OCI-LY3 (cell line): ENCODE results near the gene ZNF286A.

Experiments
- H2AFZ ChIP-seq: fragments of 200-600, 300-600 bp; shearing (Covaris generic); 2 replicates; pipeline ENCODE4 v1.6.0; 2014; ENCODE audit warnings: antibody characterized with exemption, low read depth, low read length
- H3K27ac ChIP-seq: fragments of 200-600, 300-600 bp; sonication (generic); 2 replicates; pipeline ENCODE4 v1.5.1; 2014; ENCODE audit warnings: mild to moderate bottlenecking, low read length, moderate library complexity, mixed read lengths
- H3K27me3 ChIP-seq: fragments of 200-600, 300-600 bp; sonication (generic); 2 replicates; pipeline ENCODE4 v1.6.1; 2014; ENCODE audit warnings: low read depth, low read length, mixed read lengths
- H3K36me3 ChIP-seq: fragments of 200-600, 300-600 bp; sonication (generic); replicated peaks from 2 replicates; pipeline ENCODE3; 2014; ENCODE audit warnings: low read depth, low read length, mixed read lengths
- H3K4me1 ChIP-seq: fragments of 300-600, 200-600 bp; sonication (generic); 2 replicates; pipeline ENCODE4 v1.6.1; 2014; ENCODE audit warnings: low read length, mixed read lengths
- H3K4me2 ChIP-seq: fragments of 200-600, 300-600 bp; sonication (generic); 2 replicates; pipeline ENCODE4 v1.6.1; 2014; ENCODE audit warnings: low read length, mixed read lengths
- H3K4me3 ChIP-seq: fragments of 300-600, 200-600 bp; sonication (generic); 2 replicates; pipeline ENCODE4 v1.5.1; 2014; ENCODE audit warnings: antibody characterized with exemption, mild to moderate bottlenecking, low read length, moderate library complexity
- H3K79me2 ChIP-seq: fragments of 300-600, 200-600 bp; shearing (Covaris generic); 2 replicates; pipeline ENCODE4 v1.6.1; 2014; ENCODE audit warnings: mild to moderate bottlenecking, low read length, mixed read lengths
- H3K9ac ChIP-seq: fragments of 300-600, 200-600 bp; shearing (Covaris generic); 2 replicates; pipeline ENCODE4 v1.6.0; 2014; ENCODE audit warnings: mild to moderate bottlenecking, low read length, moderate library complexity
- H3K9me3 ChIP-seq: fragments of 200-600, 300-600 bp; shearing (Covaris generic); 2 replicates; pipeline ENCODE4 v1.6.1; 2014; ENCODE audit warnings: low read length, mixed read lengths; ENCODE audit not compliant: insufficient read depth
- H4K20me1 ChIP-seq: fragments of 200-600, 300-600 bp; sonication (generic); 2 replicates; pipeline ENCODE4 v1.6.1; 2016; ENCODE audit warnings: low read length, mixed read lengths; ENCODE audit not compliant: insufficient read depth
- CTCF ChIP-seq: fragments of 200-600, 300-600 bp; sonication (generic); IDR thresholded peaks from 2 replicates; pipeline ENCODE4 v1.5.1; 2014; ENCODE audit warnings: antibody characterized with exemption, low read length, low read depth
- EZH2phosphoT487 ChIP-seq: fragments of 200-600 bp; shearing (Covaris generic); IDR thresholded peaks from 2 replicates; pipeline ENCODE4 v1.6.1; 2018; ENCODE audit warnings: antibody characterized with exemption, mixed run types, low read depth

Gene ZNF286A

GRCh38 chr17:15658296-15658695, 41.3 kb upstream of the ZNF286A start:
- no peaks in the 10 kb centered on the region for H3K27me3 ChIP-seq
- H3K79me2 ChIP-seq = no peaks in the 10 kb centered on the region
- no peaks in the 10 kb centered on the region for H3K9me3 ChIP-seq
- H3K27ac ChIP-seq = no peak overlapping the region
- no peak overlapping the region for H3K4me2 ChIP-seq
- H2AFZ ChIP-seq = no peak overlapping the region
- H3K4me1 ChIP-seq = no peaks in the 10 kb centered on the region
- H3K36me3 ChIP-seq = no peaks in the 10 kb centered on the region
- TF ChIP-seq EZH2phosphoT487 (no peak), CTCF (no peak)
- H3K9ac ChIP-seq = no peak overlapping the region
- no peak overlapping the region for H3K4me3 ChIP-seq
- H4K20me1 ChIP-seq = no peaks in the 10 kb centered on the region

- TF ChIP-seq EZH2phosphoT487 = no peak
- TF ChIP-seq CTCF = no peak
- Histone ChIP-seq H3K4me2 (no peak overlapping the region), H3K36me3 (no peaks in the 10 kb centered on the region), H3K4me3 (no peak overlapping the region), H3K4me1 (no peaks in the 10 kb centered on the region), H3K27me3 (no peaks in the 10 kb centered on the region), H2AFZ (no peak overlapping the region), H3K9ac (no peak overlapping the region), H3K79me2 (no peaks in the 10 kb centered on the region), H3K9me3 (no peaks in the 10 kb centered on the region), H3K27ac (no peak overlapping the region), H4K20me1 (no peaks in the 10 kb centered on the region)
Measured at GRCh38 chr17:15659236-15659635, 40.3 kb upstream of the ZNF286A start.

GRCh38 chr17:15659663-15660062, 39.9 kb upstream of the ZNF286A start:
- H3K4me2 ChIP-seq = no peak overlapping the region
- H3K4me1 ChIP-seq = no peaks in the 10 kb centered on the region
- no peaks in the 10 kb centered on the region for H3K79me2 ChIP-seq
- no peak overlapping the region for H2AFZ ChIP-seq
- H3K9ac ChIP-seq = no peak overlapping the region
- H3K36me3 ChIP-seq = no peaks in the 10 kb centered on the region
- H3K27ac ChIP-seq = no peak overlapping the region
- no peaks in the 10 kb centered on the region for H3K27me3 ChIP-seq
- H3K4me3 ChIP-seq = no peak overlapping the region
- no peaks in the 10 kb centered on the region for H3K9me3 ChIP-seq
- TF ChIP-seq CTCF (no peak), EZH2phosphoT487 (no peak)
- no peaks in the 10 kb centered on the region for H4K20me1 ChIP-seq

- Histone ChIP-seq H3K27me3 (no peaks in the 10 kb centered on the region), H3K79me2 (no peaks in the 10 kb centered on the region), H3K4me1 (no peaks in the 10 kb centered on the region), H3K9me3 (no peaks in the 10 kb centered on the region), H2AFZ (no peak overlapping the region), H3K9ac (no peak overlapping the region), H3K36me3 (no peaks in the 10 kb centered on the region), H4K20me1 (no peaks in the 10 kb centered on the region), H3K4me3 (no peak overlapping the region), H3K27ac (no peak overlapping the region), H3K4me2 (no peak overlapping the region)
- TF ChIP-seq CTCF (no peak), EZH2phosphoT487 (no peak)
Measured at GRCh38 chr17:15660077-15660476, 39.5 kb upstream of the ZNF286A start.
